SK-N-SH treated with all-trans-retinoic acid at 6 μM for 48 hours (cell line): Measurements from ENCODE around the gene IGSF22.

Experiments used
- ARNTL ChIP-seq: fragments of 450-650 bp; formaldehyde crosslinking; IDR thresholded peaks from 2 replicates; pipeline ENCODE4 v1.5.0; 2020; ENCODE audit warnings: low read depth, mild to moderate bottlenecking, moderate library complexity, borderline replicate concordance
- ESRRG ChIP-seq: fragments of 250-450 bp; sonication (Bioruptor Pico); IDR thresholded peaks from 2 replicates; pipeline ENCODE4 v1.6.1; 2021; ENCODE audit warnings: mild to moderate bottlenecking
- PPARA ChIP-seq: fragments of 250-450 bp; sonication (Bioruptor Pico); IDR thresholded peaks from 2 replicates; pipeline ENCODE4 v1.5.0; 2020; ENCODE audit warnings: mild to moderate bottlenecking, borderline replicate concordance
- RARB ChIP-seq: fragments of 250-450 bp; sonication (Bioruptor Pico); IDR thresholded peaks from 2 replicates; pipeline ENCODE4 v1.8.0; 2021; ENCODE audit warnings: mild to moderate bottlenecking, moderate library complexity
- SNAI2 ChIP-seq: fragments of 250-450 bp; sonication (Bioruptor Pico); IDR thresholded peaks from 2 replicates; pipeline ENCODE4 v1.5.0; 2020; ENCODE audit warnings: mild to moderate bottlenecking, moderate library complexity
- ZFP3 ChIP-seq: fragments of 250-450 bp; sonication (Bioruptor Pico); IDR thresholded peaks from 2 replicates; pipeline ENCODE4 v1.5.0; 2020; ENCODE audit warnings: mild to moderate bottlenecking, moderate library complexity
- ZNF565 ChIP-seq: fragments of 450-650 bp; formaldehyde crosslinking; conservative IDR thresholded peaks from 2 replicates; pipeline ENCODE4 v1.5.0; 2020; ENCODE audit warnings: low read depth, mild to moderate bottlenecking, moderate library complexity
- TF ChIP-seq, protein P1 (sequence below): fragments of 250-450 bp; sonication (Bioruptor Pico); IDR thresholded peaks from 2 replicates; pipeline ENCODE4 v1.8.0; 2020; ENCODE audit warnings: mild to moderate bottlenecking, moderate library complexity, borderline replicate concordance
- TF ChIP-seq, protein P2 (sequence below): fragments of 250-450 bp; sonication (Bioruptor Pico); IDR thresholded peaks from 2 replicates; pipeline ENCODE4 v1.5.1; 2020; ENCODE audit warnings: low read depth, mild to moderate bottlenecking, moderate library complexity
- TF ChIP-seq, protein P3 (sequence below): fragments of 250-450 bp; sonication (Bioruptor Pico); IDR thresholded peaks from 2 replicates; pipeline ENCODE4 v1.5.1; 2021; ENCODE audit warnings: mild to moderate bottlenecking, moderate library complexity
- TF ChIP-seq, protein P4 (sequence below): fragments of 250-450 bp; sonication (Bioruptor Pico); IDR thresholded peaks from 2 replicates; pipeline ENCODE4 v1.8.0; 2021; ENCODE audit warnings: low read depth, mild to moderate bottlenecking, moderate library complexity, borderline replicate concordance

DNA sequence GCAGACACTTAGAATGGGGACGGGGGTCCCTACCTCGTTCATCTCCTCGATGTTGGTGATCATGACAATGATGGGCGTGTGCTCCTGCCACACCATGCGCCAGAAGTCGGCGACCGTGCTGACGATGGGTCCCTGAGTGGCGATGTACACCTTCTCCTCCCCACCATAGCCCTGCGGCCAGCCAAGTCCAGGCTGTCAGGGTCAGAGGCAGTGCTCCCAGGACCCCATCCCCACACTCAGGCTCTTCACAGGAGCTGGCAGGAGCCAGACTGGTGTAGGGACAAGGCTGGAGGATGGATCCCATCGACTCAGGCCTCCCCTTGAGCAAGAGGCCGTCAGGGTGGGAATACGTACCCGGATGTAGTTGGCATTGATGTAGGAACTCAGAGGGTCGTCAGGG, 7.2 kb upstream of the IGSF22 start:
- TF ChIP-seq SNAI2 (CRISPR knock-in tag) (no peak), ZFP3 (no peak), ARNTL (CRISPR knock-in tag) (no peak), RARB (CRISPR knock-in tag) (no peak), PPARA (CRISPR knock-in tag) (no peak), ESRRG (CRISPR knock-in tag) (no peak), ZNF565 (no peak)
- TF ChIP-seq, protein P1, sequence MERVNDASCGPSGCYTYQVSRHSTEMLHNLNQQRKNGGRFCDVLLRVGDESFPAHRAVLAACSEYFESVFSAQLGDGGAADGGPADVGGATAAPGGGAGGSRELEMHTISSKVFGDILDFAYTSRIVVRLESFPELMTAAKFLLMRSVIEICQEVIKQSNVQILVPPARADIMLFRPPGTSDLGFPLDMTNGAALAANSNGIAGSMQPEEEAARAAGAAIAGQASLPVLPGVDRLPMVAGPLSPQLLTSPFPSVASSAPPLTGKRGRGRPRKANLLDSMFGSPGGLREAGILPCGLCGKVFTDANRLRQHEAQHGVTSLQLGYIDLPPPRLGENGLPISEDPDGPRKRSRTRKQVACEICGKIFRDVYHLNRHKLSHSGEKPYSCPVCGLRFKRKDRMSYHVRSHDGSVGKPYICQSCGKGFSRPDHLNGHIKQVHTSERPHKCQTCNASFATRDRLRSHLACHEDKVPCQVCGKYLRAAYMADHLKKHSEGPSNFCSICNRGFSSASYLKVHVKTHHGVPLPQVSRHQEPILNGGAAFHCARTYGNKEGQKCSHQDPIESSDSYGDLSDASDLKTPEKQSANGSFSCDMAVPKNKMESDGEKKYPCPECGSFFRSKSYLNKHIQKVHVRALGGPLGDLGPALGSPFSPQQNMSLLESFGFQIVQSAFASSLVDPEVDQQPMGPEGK (CRISPR knock-in tag) = no peak
- TF ChIP-seq, protein P2, sequence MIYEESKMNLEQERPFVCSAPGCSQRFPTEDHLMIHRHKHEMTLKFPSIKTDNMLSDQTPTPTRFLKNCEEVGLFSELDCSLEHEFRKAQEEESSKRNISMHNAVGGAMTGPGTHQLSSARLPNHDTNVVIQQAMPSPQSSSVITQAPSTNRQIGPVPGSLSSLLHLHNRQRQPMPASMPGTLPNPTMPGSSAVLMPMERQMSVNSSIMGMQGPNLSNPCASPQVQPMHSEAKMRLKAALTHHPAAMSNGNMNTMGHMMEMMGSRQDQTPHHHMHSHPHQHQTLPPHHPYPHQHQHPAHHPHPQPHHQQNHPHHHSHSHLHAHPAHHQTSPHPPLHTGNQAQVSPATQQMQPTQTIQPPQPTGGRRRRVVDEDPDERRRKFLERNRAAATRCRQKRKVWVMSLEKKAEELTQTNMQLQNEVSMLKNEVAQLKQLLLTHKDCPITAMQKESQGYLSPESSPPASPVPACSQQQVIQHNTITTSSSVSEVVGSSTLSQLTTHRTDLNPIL (CRISPR knock-in tag) = no peak
- TF ChIP-seq, protein P3, sequence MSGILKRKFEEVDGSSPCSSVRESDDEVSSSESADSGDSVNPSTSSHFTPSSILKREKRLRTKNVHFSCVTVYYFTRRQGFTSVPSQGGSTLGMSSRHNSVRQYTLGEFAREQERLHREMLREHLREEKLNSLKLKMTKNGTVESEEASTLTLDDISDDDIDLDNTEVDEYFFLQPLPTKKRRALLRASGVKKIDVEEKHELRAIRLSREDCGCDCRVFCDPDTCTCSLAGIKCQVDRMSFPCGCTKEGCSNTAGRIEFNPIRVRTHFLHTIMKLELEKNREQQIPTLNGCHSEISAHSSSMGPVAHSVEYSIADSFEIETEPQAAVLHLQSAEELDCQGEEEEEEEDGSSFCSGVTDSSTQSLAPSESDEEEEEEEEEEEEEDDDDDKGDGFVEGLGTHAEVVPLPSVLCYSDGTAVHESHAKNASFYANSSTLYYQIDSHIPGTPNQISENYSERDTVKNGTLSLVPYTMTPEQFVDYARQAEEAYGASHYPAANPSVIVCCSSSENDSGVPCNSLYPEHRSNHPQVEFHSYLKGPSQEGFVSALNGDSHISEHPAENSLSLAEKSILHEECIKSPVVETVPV = no peak
- TF ChIP-seq, protein P4, sequence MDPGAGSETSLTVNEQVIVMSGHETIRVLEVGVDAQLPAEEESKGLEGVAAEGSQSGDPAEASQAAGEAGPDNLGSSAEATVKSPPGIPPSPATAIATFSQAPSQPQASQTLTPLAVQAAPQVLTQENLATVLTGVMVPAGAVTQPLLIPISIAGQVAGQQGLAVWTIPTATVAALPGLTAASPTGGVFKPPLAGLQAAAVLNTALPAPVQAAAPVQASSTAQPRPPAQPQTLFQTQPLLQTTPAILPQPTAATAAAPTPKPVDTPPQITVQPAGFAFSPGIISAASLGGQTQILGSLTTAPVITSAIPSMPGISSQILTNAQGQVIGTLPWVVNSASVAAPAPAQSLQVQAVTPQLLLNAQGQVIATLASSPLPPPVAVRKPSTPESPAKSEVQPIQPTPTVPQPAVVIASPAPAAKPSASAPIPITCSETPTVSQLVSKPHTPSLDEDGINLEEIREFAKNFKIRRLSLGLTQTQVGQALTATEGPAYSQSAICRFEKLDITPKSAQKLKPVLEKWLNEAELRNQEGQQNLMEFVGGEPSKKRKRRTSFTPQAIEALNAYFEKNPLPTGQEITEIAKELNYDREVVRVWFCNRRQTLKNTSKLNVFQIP = no peak
